A673 (cell line): ENCODE data around the gene PALLD. TPM values are rescaled to one million over a fixed set of nuclear protein-coding genes. Genes with fewer than 3 reads are reported as not detected.

Experiments used
- BruUV-seq: library from RNA; stranded (reverse); fragments of 400-500 nt; replicated peaks from 2 replicates; lab custom pipeline; 2021; lab: Mats Ljungman, UMichigan
- CTCF ChIA-PET: fragments of 300-600 bp; sonication (Branson Sonifier 250); formaldehyde crosslinking; loops from one replicate; lab custom pipeline; 2022; ENCODE audit warnings: antibody characterized with exemption; lab: Charles Lee
- POLR2A ChIA-PET: fragments of 300-600 bp; sonication (Branson Sonifier 250); formaldehyde crosslinking; loops from one replicate; lab custom pipeline; 2022; ENCODE audit warnings: antibody characterized with exemption; ENCODE audit not compliant: low non-redundant PET; lab: Charles Lee
- DNase-seq: peaks from one replicate; pipeline ENCODE4 v3.0.0-alpha.2; 2015; ENCODE audit warnings: low spot score
- H3K27ac ChIP-seq: fragments of 200-600 bp; sonication (generic); 2 replicates; pipeline ENCODE4 v1.5.1; 2016; ENCODE audit warnings: mixed run types, low read depth, mild to moderate bottlenecking, mixed read lengths, antibody characterized with exemption, low read length; ENCODE audit not compliant: poor library complexity, severe bottlenecking
- H3K27me3 ChIP-seq: fragments of 200-600 bp; sonication (generic); replicated peaks from 2 replicates; pipeline ENCODE4 v1.6.1; 2017; ENCODE audit warnings: mixed run types, low read depth, mild to moderate bottlenecking, mixed read lengths, antibody characterized with exemption, low read length; ENCODE audit not compliant: insufficient read depth, poor library complexity
- H3K36me3 ChIP-seq: fragments of 200-600 bp; sonication (generic); 2 replicates; pipeline ENCODE4 v1.6.1; 2016; ENCODE audit warnings: mixed run types, mild to moderate bottlenecking, mixed read lengths, antibody characterized with exemption, low read length; ENCODE audit not compliant: insufficient read depth, poor library complexity, severe bottlenecking
- H3K4me1 ChIP-seq: fragments of 200-600 bp; sonication (generic); 2 replicates; pipeline ENCODE4 v1.6.1; 2017; ENCODE audit warnings: mixed run types, mild to moderate bottlenecking, mixed read lengths, antibody characterized with exemption, low read length; ENCODE audit not compliant: insufficient read depth, poor library complexity, severe bottlenecking
- H3K4me3 ChIP-seq: fragments of 200-600 bp; sonication (generic); 2 replicates; pipeline ENCODE4 v1.5.1; 2016; ENCODE audit warnings: low read depth, mixed run types, mild to moderate bottlenecking, mixed read lengths, low read length; ENCODE audit not compliant: poor library complexity, severe bottlenecking
- H3K9me3 ChIP-seq: fragments of 200-600 bp; sonication (generic); 2 replicates; pipeline ENCODE4 v1.6.1; 2016; ENCODE audit warnings: mixed run types, low read depth, mild to moderate bottlenecking, mixed read lengths, antibody characterized with exemption, low read length; ENCODE audit not compliant: poor library complexity, severe bottlenecking
- CTCF ChIP-seq: fragments of 300-800, 200-600 bp; sonication (generic); conservative IDR thresholded peaks from 2 replicates; pipeline ENCODE4 v1.5.1; 2017; ENCODE audit warnings: low read depth, mild to moderate bottlenecking, antibody characterized with exemption, low read length, moderate library complexity, mixed read lengths
- EZH2 ChIP-seq: fragments of 200-600 bp; sonication (generic); IDR thresholded peaks from 2 replicates; pipeline ENCODE4 v1.6.1; 2017; ENCODE audit warnings: borderline replicate concordance, low read depth, mild to moderate bottlenecking, mixed read lengths, antibody characterized with exemption, low read length; ENCODE audit not compliant: poor library complexity, severe bottlenecking
- intact Hi-C: fragments of 100-400 bp; cut with micrococcal nuclease; formaldehyde crosslinking; loops from one replicate; pipeline ENCODE4 v1.10.0; 2022; ENCODE audit not compliant: unreplicated experiment
- total RNA-seq: library from RNA; stranded (reverse); gene quantifications from 2 replicates; pipeline ENCODE4 v1.2.3, GENCODE V29; 2021

The PALLD gene
- total RNA-seq, 1 experiment from 2014 or later: 44.1 TPM

DNA sequence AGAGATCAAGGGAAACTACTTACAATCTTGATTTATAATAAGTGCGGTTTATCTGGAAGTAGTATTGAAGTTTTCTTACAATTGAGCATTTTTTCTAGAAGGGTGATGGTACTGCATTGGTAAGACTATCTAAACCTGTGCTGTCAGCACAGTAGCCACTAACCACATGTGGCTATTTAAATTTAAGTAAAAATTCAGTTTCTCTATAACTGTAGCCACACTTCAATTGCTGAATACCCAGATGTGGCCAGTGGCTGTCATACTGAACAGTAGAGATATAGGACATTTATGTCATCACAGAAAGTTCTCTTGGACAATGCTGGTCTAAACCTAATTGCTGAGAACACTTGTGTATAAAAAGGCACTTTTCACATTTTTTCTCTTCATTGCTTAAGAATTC lies 290.5 kb downstream of the PALLD start:
- Histone ChIP-seq H3K27ac (peak overlapping the region; percentile 51), H3K36me3 (no peaks in the 10 kb centered on the region), H3K27me3 (no peaks in the 10 kb centered on the region), H3K4me3 (no peak overlapping the region), H3K9me3 (no peaks in the 10 kb centered on the region), H3K4me1 (peaks cover 22% of the 10 kb centered on the region)
- CTCF ChIA-PET: no interaction called here
- POLR2A ChIA-PET: no interaction called here
- intact Hi-C loops: no loop called here
- TF ChIP-seq CTCF (no peak), EZH2 (no peak)
- no TSS peak for BruUV-seq
- no peak for DNase-seq

GRCh38 chr4:168787801-168788595 lies 291.1 kb downstream of the PALLD start:
- BruUV-seq: no TSS peak
- Histone ChIP-seq H3K36me3 (no peaks in the 10 kb centered on the region), H3K4me3 (no peak overlapping the region), H3K27ac (peak overlapping the region; percentile 51), H3K9me3 (no peaks in the 10 kb centered on the region), H3K27me3 (no peaks in the 10 kb centered on the region), H3K4me1 (peaks cover 22% of the 10 kb centered on the region)
- no peak for TF ChIP-seq EZH2
- peak; percentile 45 for DNase-seq
- ChIA-PET CTCF (no interaction called here), POLR2A (no interaction called here)
- intact Hi-C loops: no loop called here

GRCh38 chr4:168790898-168791297 lies 294.0 kb downstream of the PALLD start:
- no peaks in the 10 kb centered on the region for H3K9me3 ChIP-seq
- H3K4me1 ChIP-seq: peaks cover 28% of the 10 kb centered on the region
- no peak for DNase-seq
- BruUV-seq: no TSS peak
- H3K27ac ChIP-seq: no peak overlapping the region
- ChIA-PET CTCF (no interaction called here), POLR2A (interaction anchor here (0.6 kb wide), 1 partner anchor 895 kb away, joined by 4 read pairs; no protein-coding TSS in a partner anchor)
- no peak overlapping the region for H3K4me3 ChIP-seq
- H3K27me3 ChIP-seq: no peaks in the 10 kb centered on the region
- H3K36me3 ChIP-seq: no peaks in the 10 kb centered on the region
- intact Hi-C loops: no loop called here
- TF ChIP-seq EZH2: no peak
- no peak for TF ChIP-seq CTCF
